GDM1 (cell line): ENCODE data around the gene STAC3.

ENCODE experiments used
- DNase-seq: peaks from one replicate; lab custom pipeline; 2025; lab: John Stamatoyannopoulos, UW

Gene STAC3

DNA sequence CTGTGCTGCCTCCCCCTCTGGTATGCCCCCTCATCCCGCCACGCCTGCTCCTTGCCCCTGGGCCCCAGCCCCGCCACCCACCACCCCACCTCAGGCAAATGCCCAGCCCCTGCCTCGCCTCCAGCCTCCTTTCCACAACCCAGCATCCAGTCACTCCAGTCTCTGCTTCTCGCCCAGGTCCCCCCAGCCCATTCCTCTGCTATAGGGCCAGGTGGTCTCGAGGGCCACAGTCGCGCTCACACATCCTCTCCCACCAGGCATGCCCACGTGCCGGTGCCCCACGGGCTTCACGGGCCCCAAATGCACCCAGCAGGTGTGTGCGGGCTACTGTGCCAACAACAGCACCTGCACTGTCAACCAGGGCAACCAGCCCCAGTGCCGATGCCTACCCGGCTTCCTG lies 40.5 kb downstream of the STAC3 start:
- DNase-seq, result no peak

DNA sequence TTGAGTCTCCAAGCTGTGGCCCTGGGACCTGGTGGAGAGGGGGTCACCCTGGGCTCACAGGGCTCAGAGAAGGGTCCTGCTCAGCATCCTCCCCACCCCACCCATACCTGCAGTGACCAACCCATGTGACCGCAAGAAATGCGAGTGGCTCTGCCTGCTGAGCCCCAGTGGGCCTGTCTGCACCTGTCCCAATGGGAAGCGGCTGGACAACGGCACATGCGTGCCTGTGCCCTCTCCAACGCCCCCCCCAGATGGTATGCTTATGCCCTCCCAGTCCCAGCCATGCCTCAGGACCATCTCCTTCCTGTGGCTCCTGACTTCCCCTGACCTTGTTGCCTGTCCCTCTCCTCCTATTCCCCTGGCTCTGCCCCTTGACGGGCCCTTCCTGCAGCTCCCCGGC lies 41.1 kb downstream of the STAC3 start:
- DNase-seq, result no peak

DNA sequence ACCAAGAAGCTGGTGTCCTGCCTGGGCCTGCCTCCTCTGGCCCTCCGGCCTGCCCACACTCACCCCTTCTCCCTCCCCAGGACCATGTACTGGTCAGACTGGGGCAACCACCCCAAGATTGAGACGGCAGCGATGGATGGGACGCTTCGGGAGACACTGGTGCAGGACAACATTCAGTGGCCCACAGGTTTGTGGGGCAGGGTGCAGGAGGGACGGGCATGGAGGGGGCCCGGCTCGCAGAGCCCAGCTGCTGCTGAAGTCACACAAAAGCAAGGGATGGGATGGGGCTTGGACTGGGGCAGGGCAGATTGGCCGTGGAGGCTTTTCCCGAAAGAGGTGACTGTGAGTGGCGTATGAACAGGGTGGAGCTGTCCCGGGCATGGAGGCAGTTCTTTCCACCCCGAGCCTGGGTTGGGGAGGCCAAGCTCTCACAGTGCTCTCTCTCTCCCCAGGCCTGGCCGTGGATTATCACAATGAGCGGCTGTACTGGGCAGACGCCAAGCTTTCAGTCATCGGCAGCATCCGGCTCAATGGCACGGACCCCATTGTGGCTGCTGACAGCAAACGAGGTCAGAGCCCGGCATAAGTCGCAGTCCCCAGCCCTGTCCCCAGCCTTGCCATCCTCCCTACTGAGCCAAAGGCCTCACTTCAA lies 42.2 kb downstream of the STAC3 start:
- DNase-seq, result no peak

DNA sequence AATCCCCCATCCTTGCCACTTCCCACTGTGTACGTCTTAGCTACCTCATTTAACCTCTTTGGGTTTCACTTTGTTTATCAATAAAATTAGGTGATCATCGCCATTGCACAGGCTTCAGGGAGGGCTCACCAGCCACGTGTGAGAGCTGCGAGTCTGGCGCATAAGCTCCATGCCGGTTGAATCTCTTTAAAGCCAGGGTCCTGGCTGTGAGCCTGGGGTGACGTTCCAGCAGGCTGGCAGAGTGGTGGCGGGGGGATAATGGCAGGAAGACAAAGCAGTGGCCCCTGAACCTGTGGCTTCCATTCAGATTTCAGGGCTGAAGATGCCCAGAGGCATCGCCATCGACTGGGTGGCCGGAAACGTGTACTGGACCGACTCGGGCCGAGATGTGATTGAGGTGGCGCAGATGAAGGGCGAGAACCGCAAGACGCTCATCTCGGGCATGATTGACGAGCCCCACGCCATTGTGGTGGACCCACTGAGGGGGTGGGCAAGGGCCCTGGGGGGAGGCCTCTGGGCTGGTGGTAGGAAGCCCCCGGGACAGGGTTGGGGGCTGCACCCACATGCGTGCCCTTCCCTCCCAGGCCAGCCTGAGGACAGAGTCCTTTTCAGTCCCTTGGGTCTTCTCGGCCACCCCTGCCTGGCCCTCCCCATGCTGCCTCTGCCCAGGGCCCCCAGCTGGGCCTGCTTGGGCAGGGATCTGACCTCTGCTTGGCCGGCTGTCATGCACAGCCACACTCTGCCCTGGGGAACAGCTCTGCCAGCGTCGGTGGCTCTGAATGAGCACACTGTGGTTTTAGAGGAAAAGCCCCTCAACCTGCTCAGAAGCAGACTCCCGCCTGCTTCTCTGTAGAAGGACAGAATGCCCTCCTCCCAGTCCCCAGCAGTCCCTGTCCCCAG lies 43.0 kb downstream of the STAC3 start:
- DNase-seq, result no peak

DNA sequence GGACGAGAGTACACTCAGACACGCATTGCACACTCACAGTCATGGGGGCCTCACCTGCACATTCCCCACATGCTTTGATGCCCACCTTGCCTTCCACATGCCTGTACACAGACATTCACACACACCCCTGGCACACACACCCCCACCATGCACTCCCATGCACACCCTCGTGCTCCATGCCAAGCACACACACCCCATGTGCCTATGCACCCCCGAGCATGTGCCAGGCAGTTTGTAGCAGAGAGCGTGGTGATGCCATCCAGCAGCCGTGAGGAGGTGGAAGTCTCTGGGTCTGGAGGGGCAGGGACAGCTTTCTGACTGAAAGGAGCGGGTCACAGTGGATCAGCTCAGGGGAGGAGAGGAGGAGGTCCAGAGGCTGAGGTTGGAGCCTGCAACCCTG lies 45.1 kb downstream of the STAC3 start:
- DNase-seq, result no peak

DNA sequence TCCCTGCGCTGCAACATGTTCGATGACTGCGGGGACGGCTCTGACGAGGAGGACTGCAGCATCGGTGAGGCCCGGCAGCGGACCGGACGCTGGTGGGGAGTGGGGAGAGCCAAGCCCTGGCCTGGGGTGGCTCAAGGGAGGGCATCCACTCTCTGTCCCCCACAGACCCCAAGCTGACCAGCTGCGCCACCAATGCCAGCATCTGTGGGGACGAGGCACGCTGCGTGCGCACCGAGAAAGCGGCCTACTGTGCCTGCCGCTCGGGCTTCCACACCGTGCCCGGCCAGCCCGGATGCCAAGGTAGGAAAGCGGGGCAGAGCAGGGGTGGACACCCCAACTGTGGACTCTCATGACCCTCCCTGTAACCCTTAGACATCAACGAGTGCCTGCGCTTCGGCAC lies 45.8 kb downstream of the STAC3 start:
- DNase-seq, result no peak

DNA sequence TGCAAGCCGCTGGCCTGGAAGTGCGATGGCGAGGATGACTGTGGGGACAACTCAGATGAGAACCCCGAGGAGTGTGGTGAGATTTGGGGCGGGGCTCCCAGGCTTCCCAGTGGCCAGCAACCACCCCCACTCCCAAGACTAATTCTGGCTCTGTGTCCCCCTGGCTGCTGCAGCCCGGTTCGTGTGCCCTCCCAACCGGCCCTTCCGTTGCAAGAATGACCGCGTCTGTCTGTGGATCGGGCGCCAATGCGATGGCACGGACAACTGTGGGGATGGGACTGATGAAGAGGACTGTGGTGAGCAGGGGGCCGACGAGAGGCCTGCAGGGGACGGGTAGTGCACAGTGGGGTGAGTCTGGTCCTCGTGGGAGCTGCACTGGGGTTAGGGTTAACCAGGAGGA lies 46.5 kb downstream of the STAC3 start:
- DNase-seq, result no peak

DNA sequence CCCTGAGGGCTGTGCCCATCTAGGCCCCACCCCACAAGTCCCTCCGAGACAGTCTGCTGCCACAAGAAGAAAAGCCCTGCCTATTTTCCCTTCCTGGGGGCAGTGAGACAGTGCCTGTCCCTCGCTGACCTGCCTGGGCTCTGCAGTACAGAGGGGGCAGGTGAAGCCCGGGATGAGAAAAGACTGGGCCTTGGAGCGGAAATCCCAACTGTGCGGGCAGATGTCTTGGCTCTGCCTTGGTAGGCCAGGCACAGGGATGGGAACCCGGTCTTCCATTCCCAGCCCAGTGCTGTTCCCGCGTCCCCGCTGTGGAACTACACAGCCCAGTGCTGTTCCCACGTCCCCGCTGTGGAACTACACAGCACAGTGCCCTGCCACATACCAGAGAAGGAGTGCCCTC lies 47.2 kb downstream of the STAC3 start:
- DNase-seq, result no peak

DNA sequence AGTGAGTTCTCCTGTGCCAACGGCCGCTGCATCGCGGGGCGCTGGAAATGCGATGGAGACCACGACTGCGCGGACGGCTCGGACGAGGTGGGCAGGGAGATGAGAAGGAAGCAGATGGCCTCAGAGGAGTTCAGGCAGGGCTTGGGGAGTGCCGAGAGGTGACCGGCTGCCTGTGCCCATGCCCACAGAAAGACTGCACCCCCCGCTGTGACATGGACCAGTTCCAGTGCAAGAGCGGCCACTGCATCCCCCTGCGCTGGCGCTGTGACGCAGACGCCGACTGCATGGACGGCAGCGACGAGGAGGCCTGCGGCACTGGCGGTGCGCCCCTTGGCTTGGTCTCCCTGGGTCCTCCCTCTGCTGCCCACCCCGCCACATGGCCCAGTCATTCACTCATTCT lies 47.8 kb downstream of the STAC3 start:
- DNase-seq, result no peak

DNA sequence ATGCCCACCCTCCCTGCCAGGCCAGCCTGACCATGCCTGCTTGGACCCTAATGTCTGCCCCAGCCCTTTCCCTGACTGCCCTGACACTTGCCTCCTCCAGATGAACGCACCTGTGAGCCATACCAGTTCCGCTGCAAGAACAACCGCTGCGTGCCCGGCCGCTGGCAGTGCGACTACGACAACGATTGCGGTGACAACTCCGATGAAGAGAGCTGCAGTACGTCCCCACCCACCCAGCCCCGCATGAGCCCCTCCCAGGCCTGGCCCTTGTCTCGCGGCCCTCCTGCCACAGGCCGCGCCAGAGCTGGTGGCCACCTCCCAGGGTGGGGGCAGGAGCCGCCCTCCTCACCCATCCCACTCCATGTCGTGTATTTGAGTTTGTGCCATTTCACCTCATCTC lies 48.7 kb downstream of the STAC3 start:
- no peak for DNase-seq

DNA sequence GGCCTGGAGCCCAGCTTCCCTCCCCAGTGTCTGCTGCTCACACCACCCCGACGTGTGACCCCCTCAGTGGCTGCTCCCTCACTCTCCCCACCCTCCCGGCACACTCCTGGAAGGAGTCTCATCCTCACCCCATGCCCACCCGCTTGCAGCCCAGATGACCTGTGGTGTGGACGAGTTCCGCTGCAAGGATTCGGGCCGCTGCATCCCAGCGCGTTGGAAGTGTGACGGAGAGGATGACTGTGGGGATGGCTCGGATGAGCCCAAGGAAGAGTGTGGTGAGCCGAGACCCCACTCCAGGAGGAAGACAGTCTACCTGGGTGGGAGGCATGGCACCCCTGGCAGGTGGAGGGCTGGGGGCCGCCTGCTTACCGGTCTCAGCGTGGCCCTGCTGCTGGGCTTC lies 49.4 kb downstream of the STAC3 start:
- no peak for DNase-seq

DNA sequence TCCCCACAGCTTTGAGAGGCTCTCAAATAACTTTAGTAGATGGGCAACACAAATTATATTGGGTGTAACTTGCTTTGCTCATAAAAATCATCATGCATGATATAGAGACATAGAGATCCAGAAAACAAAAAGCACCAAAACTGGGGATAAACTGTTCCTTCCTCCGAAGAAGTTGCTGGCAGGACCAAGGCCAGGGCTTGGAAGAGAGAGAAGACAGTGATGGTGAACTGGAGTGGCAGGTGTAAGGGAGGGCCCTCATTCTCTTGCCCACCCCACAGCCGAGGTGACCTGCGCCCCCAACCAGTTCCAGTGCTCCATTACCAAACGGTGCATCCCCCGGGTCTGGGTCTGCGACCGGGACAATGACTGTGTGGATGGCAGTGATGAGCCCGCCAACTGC lies 49.8 kb downstream of the STAC3 start:
- no peak for DNase-seq

DNA sequence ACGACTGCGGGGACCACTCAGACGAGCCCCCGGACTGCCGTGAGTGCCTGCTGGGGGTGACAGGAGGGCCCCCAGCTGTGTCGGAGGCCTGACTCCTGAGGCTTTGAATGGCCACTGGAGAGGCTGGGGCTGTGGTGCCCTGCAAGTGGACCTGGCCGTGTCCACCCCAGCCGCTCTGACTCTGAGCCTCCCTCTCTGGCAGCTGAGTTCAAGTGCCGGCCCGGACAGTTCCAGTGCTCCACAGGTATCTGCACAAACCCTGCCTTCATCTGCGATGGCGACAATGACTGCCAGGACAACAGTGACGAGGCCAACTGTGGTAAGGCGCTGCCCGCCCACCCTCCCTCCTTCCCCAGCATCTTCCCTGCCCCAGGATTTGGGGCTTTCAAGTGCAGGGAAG lies 50.5 kb downstream of the STAC3 start:
- no peak for DNase-seq

DNA sequence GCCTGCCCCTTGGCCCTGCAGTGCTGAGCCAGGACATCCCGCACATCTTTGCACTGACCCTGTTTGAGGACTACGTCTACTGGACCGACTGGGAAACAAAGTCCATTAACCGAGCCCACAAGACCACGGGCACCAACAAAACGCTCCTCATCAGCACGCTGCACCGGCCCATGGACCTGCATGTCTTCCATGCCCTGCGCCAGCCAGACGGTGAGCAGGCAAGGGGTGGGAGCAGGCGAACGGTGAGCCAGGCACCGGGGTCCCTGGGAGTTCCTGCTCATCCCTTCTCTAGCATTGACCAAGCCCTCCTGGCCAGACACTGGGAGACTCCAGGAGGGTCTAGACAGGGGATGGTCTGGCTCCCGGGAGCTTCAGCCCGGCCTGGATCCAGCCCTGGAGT lies 51.8 kb downstream of the STAC3 start:
- DNase-seq, result no peak

DNA sequence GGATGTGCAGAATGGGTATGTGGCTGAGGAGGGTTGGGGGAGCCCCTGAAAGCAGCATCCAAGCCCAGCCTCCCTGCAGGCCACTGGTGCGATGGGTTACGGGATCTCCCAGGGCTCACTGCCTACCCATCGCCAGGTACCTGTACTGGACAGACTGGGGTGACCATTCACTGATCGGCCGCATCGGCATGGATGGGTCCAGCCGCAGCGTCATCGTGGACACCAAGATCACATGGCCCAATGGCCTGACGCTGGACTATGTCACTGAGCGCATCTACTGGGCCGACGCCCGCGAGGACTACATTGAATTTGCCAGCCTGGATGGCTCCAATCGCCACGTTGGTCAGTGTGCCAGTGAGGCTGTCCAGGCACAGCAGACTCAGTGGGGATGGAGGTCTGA lies 52.7 kb downstream of the STAC3 start:
- no peak for DNase-seq

DNA sequence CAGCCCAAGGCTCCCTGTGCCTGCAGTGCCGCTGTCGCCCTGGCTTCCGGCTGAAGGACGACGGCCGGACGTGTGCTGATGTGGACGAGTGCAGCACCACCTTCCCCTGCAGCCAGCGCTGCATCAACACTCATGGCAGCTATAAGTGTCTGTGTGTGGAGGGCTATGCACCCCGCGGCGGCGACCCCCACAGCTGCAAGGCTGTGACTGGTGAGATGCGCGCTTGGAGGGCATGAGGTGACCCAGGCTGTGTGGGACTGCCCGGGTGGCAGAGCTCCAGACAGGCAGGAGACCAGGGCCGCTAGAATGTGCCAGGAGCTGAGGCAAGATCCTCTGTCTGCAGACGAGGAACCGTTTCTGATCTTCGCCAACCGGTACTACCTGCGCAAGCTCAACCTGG lies 54.0 kb downstream of the STAC3 start:
- DNase-seq, result no peak

DNA sequence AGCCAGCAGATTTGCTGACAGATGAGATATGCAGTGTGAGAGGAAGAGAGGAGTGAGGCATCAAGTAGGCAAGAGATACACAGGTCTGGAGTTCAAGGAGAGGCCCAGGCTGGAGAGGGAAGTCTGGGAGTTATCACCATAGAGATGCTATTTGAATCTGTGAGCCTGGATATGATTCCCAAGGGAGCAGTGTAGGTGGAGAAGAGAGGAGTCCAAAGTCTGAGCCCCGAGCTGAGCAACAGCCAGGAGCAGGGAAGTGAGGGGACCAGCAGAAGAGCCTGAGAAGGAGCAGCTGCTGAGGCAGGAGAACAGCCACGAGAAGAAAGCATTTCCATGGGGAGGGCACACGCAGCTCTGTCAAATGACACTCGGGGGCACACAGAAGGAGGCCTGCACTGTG lies 54.5 kb downstream of the STAC3 start:
- DNase-seq, result no peak

DNA sequence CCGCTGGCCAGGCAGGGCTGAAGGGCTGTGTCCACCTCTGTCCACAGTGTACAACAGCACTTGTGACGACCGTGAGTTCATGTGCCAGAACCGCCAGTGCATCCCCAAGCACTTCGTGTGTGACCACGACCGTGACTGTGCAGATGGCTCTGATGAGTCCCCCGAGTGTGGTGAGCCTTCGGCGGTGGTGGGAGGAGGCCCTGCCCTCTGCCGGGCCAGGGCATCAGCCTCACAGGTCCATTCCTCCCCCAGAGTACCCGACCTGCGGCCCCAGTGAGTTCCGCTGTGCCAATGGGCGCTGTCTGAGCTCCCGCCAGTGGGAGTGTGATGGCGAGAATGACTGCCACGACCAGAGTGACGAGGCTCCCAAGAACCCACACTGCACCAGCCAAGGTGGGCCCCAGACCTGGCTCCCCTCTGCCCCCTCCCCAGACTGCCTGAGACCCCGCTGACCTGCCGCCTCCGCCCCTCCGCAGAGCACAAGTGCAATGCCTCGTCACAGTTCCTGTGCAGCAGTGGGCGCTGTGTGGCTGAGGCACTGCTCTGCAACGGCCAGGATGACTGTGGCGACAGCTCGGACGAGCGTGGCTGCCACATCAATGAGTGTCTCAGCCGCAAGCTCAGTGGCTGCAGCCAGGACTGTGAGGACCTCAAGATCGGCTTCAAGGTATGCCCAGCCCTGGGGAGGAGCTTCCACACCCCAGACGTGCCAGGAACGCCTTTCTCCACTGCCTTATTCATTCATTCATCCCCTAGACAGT lies 55.2 kb downstream of the STAC3 start:
- no peak for DNase-seq

DNA sequence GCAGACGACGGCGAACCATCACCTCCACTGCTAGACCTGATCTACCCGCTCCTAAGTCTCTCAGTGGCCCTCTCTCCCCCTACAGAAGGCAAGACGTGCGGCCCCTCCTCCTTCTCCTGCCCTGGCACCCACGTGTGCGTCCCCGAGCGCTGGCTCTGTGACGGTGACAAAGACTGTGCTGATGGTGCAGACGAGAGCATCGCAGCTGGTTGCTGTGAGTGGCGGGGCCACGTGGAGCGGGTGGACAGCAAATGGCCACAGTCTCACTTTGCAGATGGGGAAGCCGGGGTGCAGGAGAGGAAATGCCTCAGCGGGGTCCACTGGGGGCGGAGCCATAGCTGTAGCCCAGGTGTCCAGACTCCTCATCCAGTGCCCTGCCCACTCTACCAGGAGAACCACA lies 55.8 kb downstream of the STAC3 start:
- no peak for DNase-seq

DNA sequence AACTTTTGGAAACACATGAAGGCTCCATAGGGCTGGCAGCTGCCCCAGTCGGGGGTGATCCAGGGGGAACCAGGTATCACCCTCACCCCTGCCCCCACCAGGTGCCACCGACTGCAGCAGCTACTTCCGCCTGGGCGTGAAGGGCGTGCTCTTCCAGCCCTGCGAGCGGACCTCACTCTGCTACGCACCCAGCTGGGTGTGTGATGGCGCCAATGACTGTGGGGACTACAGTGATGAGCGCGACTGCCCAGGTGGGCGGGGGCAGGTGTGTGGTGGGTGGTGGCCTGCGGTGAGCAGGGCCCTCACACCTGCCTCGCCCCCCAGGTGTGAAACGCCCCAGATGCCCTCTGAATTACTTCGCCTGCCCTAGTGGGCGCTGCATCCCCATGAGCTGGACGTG lies 56.7 kb downstream of the STAC3 start:
- DNase-seq, result no peak

DNA sequence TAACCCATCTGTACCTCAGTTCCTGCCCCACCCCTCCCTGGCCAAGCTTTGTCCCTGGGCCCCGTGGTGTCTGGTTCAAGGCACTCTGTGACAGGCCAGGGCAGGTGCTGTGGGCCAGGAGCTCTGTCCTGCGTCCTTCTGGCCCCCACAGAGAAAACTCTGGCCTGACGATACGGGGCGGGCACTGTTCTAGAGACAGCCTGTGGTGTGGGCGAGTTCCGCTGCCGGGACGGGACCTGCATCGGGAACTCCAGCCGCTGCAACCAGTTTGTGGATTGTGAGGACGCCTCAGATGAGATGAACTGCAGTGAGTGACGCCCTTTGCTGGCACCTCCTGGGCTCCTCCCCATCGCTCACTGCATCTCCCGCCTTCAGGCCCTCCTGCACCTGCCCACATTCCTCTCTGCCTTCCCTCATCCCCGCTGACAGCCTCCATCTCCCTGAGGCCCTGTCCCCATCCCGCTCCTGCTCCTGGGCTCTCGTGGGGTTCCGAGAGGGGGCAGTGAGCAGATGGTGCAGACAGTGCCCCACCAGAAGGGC lies 57.2 kb downstream of the STAC3 start:
- no peak for DNase-seq
